Measurements from ENCODE around the gene CLEC16A. TPM values are rescaled to one million over a fixed set of nuclear protein-coding genes. Genes with fewer than 3 reads are reported as not detected.
A peak's percentile ranks its signal among the peaks of the same experiment; 100 is the strongest.

Gene CLEC16A
- total and polyA plus RNA-seq, 2 experiments from 2014 or later, result 9.9 to 24.1 TPM

- H3K27ac ChIP-seq (ENCODE audit: low read depth), result no peak overlapping the region
- no peak overlapping the region for H3K4me3 Mint-ChIP-seq
- H3K9me3 Mint-ChIP-seq, result peaks cover 20% of the 10 kb centered on the region
- peaks cover 4% of the 10 kb centered on the region; the same call in 2 of the 3 replicates for H3K4me1 Mint-ChIP-seq
- H3K9me2 ChIP-seq (ENCODE audit: insufficient read depth), result no peaks in the 10 kb centered on the region
- H3K27me3 ChIP-seq (ENCODE audit: insufficient read depth), result no peaks in the 10 kb centered on the region
- no peaks in the 10 kb centered on the region for H3F3A ChIP-seq (replicated peaks; ENCODE audit: low read depth)
- no peaks in the 10 kb centered on the region for H3K4me1 ChIP-seq (ENCODE audit: insufficient read depth)
- no peak overlapping the region for H2AFZ ChIP-seq
- TF ChIP-seq, protein P1, sequence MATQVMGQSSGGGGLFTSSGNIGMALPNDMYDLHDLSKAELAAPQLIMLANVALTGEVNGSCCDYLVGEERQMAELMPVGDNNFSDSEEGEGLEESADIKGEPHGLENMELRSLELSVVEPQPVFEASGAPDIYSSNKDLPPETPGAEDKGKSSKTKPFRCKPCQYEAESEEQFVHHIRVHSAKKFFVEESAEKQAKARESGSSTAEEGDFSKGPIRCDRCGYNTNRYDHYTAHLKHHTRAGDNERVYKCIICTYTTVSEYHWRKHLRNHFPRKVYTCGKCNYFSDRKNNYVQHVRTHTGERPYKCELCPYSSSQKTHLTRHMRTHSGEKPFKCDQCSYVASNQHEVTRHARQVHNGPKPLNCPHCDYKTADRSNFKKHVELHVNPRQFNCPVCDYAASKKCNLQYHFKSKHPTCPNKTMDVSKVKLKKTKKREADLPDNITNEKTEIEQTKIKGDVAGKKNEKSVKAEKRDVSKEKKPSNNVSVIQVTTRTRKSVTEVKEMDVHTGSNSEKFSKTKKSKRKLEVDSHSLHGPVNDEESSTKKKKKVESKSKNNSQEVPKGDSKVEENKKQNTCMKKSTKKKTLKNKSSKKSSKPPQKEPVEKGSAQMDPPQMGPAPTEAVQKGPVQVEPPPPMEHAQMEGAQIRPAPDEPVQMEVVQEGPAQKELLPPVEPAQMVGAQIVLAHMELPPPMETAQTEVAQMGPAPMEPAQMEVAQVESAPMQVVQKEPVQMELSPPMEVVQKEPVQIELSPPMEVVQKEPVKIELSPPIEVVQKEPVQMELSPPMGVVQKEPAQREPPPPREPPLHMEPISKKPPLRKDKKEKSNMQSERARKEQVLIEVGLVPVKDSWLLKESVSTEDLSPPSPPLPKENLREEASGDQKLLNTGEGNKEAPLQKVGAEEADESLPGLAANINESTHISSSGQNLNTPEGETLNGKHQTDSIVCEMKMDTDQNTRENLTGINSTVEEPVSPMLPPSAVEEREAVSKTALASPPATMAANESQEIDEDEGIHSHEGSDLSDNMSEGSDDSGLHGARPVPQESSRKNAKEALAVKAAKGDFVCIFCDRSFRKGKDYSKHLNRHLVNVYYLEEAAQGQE (IDR thresholded peaks at IDR 0.05; ENCODE audit: unreplicated experiment), result no peak
- TF ChIP-seq, protein P2, sequence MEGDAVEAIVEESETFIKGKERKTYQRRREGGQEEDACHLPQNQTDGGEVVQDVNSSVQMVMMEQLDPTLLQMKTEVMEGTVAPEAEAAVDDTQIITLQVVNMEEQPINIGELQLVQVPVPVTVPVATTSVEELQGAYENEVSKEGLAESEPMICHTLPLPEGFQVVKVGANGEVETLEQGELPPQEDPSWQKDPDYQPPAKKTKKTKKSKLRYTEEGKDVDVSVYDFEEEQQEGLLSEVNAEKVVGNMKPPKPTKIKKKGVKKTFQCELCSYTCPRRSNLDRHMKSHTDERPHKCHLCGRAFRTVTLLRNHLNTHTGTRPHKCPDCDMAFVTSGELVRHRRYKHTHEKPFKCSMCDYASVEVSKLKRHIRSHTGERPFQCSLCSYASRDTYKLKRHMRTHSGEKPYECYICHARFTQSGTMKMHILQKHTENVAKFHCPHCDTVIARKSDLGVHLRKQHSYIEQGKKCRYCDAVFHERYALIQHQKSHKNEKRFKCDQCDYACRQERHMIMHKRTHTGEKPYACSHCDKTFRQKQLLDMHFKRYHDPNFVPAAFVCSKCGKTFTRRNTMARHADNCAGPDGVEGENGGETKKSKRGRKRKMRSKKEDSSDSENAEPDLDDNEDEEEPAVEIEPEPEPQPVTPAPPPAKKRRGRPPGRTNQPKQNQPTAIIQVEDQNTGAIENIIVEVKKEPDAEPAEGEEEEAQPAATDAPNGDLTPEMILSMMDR (conservative IDR thresholded peaks at IDR 0.05; ENCODE audit: low read depth in 2 of 2), result peak in 1 of 2 experiments; percentile 47; a peak in 2 of 4 replicates
- peaks cover 9% of the 10 kb centered on the region for H3K27me3 Mint-ChIP-seq (ENCODE audit: insufficient read depth, low read depth, poor library complexity)
- no peak overlapping the region for H3K4me2 ChIP-seq
- DNase-seq (ENCODE audit: low spot score), result no peak
- H3K4me3 ChIP-seq, result no peak overlapping the region
- H3K79me2 ChIP-seq (replicated peaks; ENCODE audit: insufficient read depth), result no peaks in the 10 kb centered on the region
- H4K20me1 ChIP-seq (replicated peaks; ENCODE audit: insufficient read depth), result no peaks in the 10 kb centered on the region
- H3K36me3 Mint-ChIP-seq (ENCODE audit: low read depth), result 0 out of 3 replicates have a peak, but pooled peaks cover 5% of the 10 kb centered on the region
- H3K27ac Mint-ChIP-seq, result no peak overlapping the region
- H3K36me3 ChIP-seq (ENCODE audit: insufficient read depth), result no peaks in the 10 kb centered on the region
- peak; percentile 38 for ATAC-seq
These were observed 267.0 kb downstream of the CLEC16A start for GRCh38 chr16:11211061-11211976.

GRCh38 chr16:11211977-11212797 lies 267.8 kb downstream of the CLEC16A start:
- peaks cover 7% of the 10 kb centered on the region for H3K27me3 Mint-ChIP-seq (ENCODE audit: insufficient read depth, low read depth, poor library complexity)
- Histone ChIP-seq H3K79me2 (replicated peaks; ENCODE audit: insufficient read depth) (no peaks in the 10 kb centered on the region), H3K4me3 (no peak overlapping the region), H3K9me2 (ENCODE audit: insufficient read depth) (no peaks in the 10 kb centered on the region), H3K4me2 (no peak overlapping the region), H3K27ac (ENCODE audit: low read depth) (no peak overlapping the region), H3K27me3 (ENCODE audit: insufficient read depth) (no peaks in the 10 kb centered on the region), H3K36me3 (ENCODE audit: insufficient read depth) (no peaks in the 10 kb centered on the region), H2AFZ (no peak overlapping the region), H3K4me1 (ENCODE audit: insufficient read depth) (no peaks in the 10 kb centered on the region), H3F3A (replicated peaks; ENCODE audit: low read depth) (no peaks in the 10 kb centered on the region), H4K20me1 (replicated peaks; ENCODE audit: insufficient read depth) (no peaks in the 10 kb centered on the region)
- no peaks in the 10 kb centered on the region for H3K4me1 Mint-ChIP-seq
- no peak overlapping the region for H3K27ac Mint-ChIP-seq
- no peak overlapping the region for H3K4me3 Mint-ChIP-seq
- ATAC-seq (no peak), DNase-seq (ENCODE audit: low spot score) (no peak)
- H3K9me3 Mint-ChIP-seq, result peaks cover 20% of the 10 kb centered on the region
- 0 out of 3 replicates have a peak, but pooled peaks cover 5% of the 10 kb centered on the region for H3K36me3 Mint-ChIP-seq (ENCODE audit: low read depth)
- TF ChIP-seq CREB1 (CRISPR knock-in tag; IDR thresholded peaks at IDR 0.05; ENCODE audit: low read depth) (no peak), EZH2 (IDR thresholded peaks at IDR 0.05; ENCODE audit: low read depth, unreplicated experiment) (no peak), ZNF114 (CRISPR knock-in tag; IDR thresholded peaks at IDR 0.05) (no peak), ZNF331 (CRISPR knock-in tag; IDR thresholded peaks at IDR 0.05; ENCODE audit: low read depth) (no peak), ETS1 (IDR thresholded peaks at IDR 0.05) (no peak), NANOG (IDR thresholded peaks at IDR 0.05; ENCODE audit: borderline replicate concordance) (no peak), EZH2phosphoT487 (IDR thresholded peaks at IDR 0.05; ENCODE audit: unreplicated experiment) (no peak), STAT1 (IDR thresholded peaks at IDR 0.05; ENCODE audit: unreplicated experiment) (no peak)
- TF ChIP-seq, protein P1 (IDR thresholded peaks at IDR 0.05; ENCODE audit: unreplicated experiment), result no peak

Data from GM23338 (cell line).